ENCODE measurements around the gene ECI1. TPM values are rescaled to one million over a fixed set of nuclear protein-coding genes. Genes with fewer than 3 reads are reported as not detected.

Gene ECI1
- total and polyA plus RNA-seq, 2 of the 13 experiments (the other 11 are each of a cell fraction or from before 2014, with no cell fraction given), result 82.0 to 102 TPM

- TF ChIP-seq ZNF740 (CRISPR knock-in tag; IDR thresholded peaks at IDR 0.05) (0 out of 2 replicates have a peak, but pooled peaks have one; percentile 53), HOMEZ (CRISPR knock-in tag; IDR thresholded peaks at IDR 0.05; ENCODE audit: low read depth) (no peak), ZFP36 (IDR thresholded peaks at IDR 0.05; ENCODE audit: borderline replicate concordance, low read depth, low read length, partially characterized antibody) (no peak), ZNF367 (CRISPR knock-in tag; IDR thresholded peaks at IDR 0.05; ENCODE audit: borderline replicate concordance) (0 out of 2 replicates have a peak, but pooled peaks have one; percentile 58), IRF9 (CRISPR knock-in tag; IDR thresholded peaks at IDR 0.05; ENCODE audit: borderline replicate concordance) (no peak; the same call in 1 of the 2 replicates), SNAPC5 (CRISPR knock-in tag; IDR thresholded peaks at IDR 0.05; ENCODE audit: borderline replicate concordance) (peak; percentile 54; the same call in 1 of the 2 replicates), ZNF564 (CRISPR knock-in tag; IDR thresholded peaks at IDR 0.05) (peak; percentile 90; the same call in 1 of the 2 replicates), CERS6 (CRISPR knock-in tag; IDR thresholded peaks at IDR 0.05) (0 out of 2 replicates have a peak, but pooled peaks have one; percentile 54), CEBPG (CRISPR knock-in tag; IDR thresholded peaks at IDR 0.05) (peak; percentile 98), ZNF317 (CRISPR knock-in tag; IDR thresholded peaks at IDR 0.05) (peak; percentile 28; the same call in 1 of the 2 replicates), DNMT1 (CRISPR knock-in tag; IDR thresholded peaks at IDR 0.05) (no peak; the same call in 1 of the 2 replicates), ZEB1 (IDR thresholded peaks at IDR 0.05; ENCODE audit: insufficient replicate concordance, low read depth) (no peak), ZNF556 (CRISPR knock-in tag; IDR thresholded peaks at IDR 0.05; ENCODE audit: borderline replicate concordance) (peak; percentile 87), CHD4 (IDR thresholded peaks at IDR 0.05; ENCODE audit: borderline replicate concordance, low read length) (no peak), ZFYVE20 (CRISPR knock-in tag; IDR thresholded peaks at IDR 0.05; ENCODE audit: borderline replicate concordance, low read depth) (no peak), ZNF547 (CRISPR knock-in tag; IDR thresholded peaks at IDR 0.05) (peak; percentile 84; the same call in 1 of the 2 replicates), ZNF280D (CRISPR knock-in tag; IDR thresholded peaks at IDR 0.05) (peak; percentile 52; the same call in 1 of the 2 replicates), ISL2 (CRISPR knock-in tag; IDR thresholded peaks at IDR 0.05) (no peak; the same call in 1 of the 2 replicates), RFX3 (CRISPR knock-in tag; IDR thresholded peaks at IDR 0.05) (peak; percentile 95)
Measured at GRCh38 chr16:2223221-2223941, 28.0 kb downstream of the ECI1 start, which contains the start of gene E4F1 (continued).

Measured in HepG2 (cell line).